OCI-LY3 (cell line): ENCODE measurements around the gene SLC39A12.
"Not testable (repeated sequence)": the region's sequence is repeated elsewhere in the genome, so short reads cannot be mapped to it uniquely, and the experiment has no call there.

Experiments
- H2AFZ ChIP-seq: fragments of 200-600, 300-600 bp; shearing (Covaris generic); 2 replicates; pipeline ENCODE4 v1.6.0; 2014; ENCODE audit warnings: antibody characterized with exemption, low read depth, low read length
- H3K27ac ChIP-seq: fragments of 200-600, 300-600 bp; sonication (generic); 2 replicates; pipeline ENCODE4 v1.5.1; 2014; ENCODE audit warnings: mild to moderate bottlenecking, low read length, moderate library complexity, mixed read lengths
- H3K27me3 ChIP-seq: fragments of 200-600, 300-600 bp; sonication (generic); 2 replicates; pipeline ENCODE4 v1.6.1; 2014; ENCODE audit warnings: low read depth, low read length, mixed read lengths
- H3K36me3 ChIP-seq: fragments of 200-600, 300-600 bp; sonication (generic); replicated peaks from 2 replicates; pipeline ENCODE3; 2014; ENCODE audit warnings: low read depth, low read length, mixed read lengths
- H3K4me1 ChIP-seq: fragments of 300-600, 200-600 bp; sonication (generic); 2 replicates; pipeline ENCODE4 v1.6.1; 2014; ENCODE audit warnings: low read length, mixed read lengths
- H3K4me2 ChIP-seq: fragments of 200-600, 300-600 bp; sonication (generic); 2 replicates; pipeline ENCODE4 v1.6.1; 2014; ENCODE audit warnings: low read length, mixed read lengths
- H3K4me3 ChIP-seq: fragments of 300-600, 200-600 bp; sonication (generic); 2 replicates; pipeline ENCODE4 v1.5.1; 2014; ENCODE audit warnings: antibody characterized with exemption, mild to moderate bottlenecking, low read length, moderate library complexity
- H3K79me2 ChIP-seq: fragments of 300-600, 200-600 bp; shearing (Covaris generic); 2 replicates; pipeline ENCODE4 v1.6.1; 2014; ENCODE audit warnings: mild to moderate bottlenecking, low read length, mixed read lengths
- H3K9ac ChIP-seq: fragments of 300-600, 200-600 bp; shearing (Covaris generic); 2 replicates; pipeline ENCODE4 v1.6.0; 2014; ENCODE audit warnings: mild to moderate bottlenecking, low read length, moderate library complexity
- H3K9me3 ChIP-seq: fragments of 200-600, 300-600 bp; shearing (Covaris generic); 2 replicates; pipeline ENCODE4 v1.6.1; 2014; ENCODE audit warnings: low read length, mixed read lengths; ENCODE audit not compliant: insufficient read depth
- H4K20me1 ChIP-seq: fragments of 200-600, 300-600 bp; sonication (generic); 2 replicates; pipeline ENCODE4 v1.6.1; 2016; ENCODE audit warnings: low read length, mixed read lengths; ENCODE audit not compliant: insufficient read depth
- CTCF ChIP-seq: fragments of 200-600, 300-600 bp; sonication (generic); IDR thresholded peaks from 2 replicates; pipeline ENCODE4 v1.5.1; 2014; ENCODE audit warnings: antibody characterized with exemption, low read length, low read depth
- EZH2phosphoT487 ChIP-seq: fragments of 200-600 bp; shearing (Covaris generic); IDR thresholded peaks from 2 replicates; pipeline ENCODE4 v1.6.1; 2018; ENCODE audit warnings: antibody characterized with exemption, mixed run types, low read depth

SLC39A12 gene

GRCh38 chr10:17923728-17924127 is 28.0 kb upstream of the SLC39A12 start:
- no peaks in the 10 kb centered on the region for H4K20me1 ChIP-seq
- no peak overlapping the region for H3K4me3 ChIP-seq
- no peaks in the 10 kb centered on the region for H3K9me3 ChIP-seq
- H3K4me1 ChIP-seq, result peaks cover 4% of the 10 kb centered on the region; the same call in 1 of the 2 replicates
- no peaks in the 10 kb centered on the region for H3K79me2 ChIP-seq
- H2AFZ ChIP-seq, result no peak overlapping the region
- TF ChIP-seq CTCF (no peak), EZH2phosphoT487 (no peak)
- no peak overlapping the region for H3K9ac ChIP-seq
- no peaks in the 10 kb centered on the region for H3K36me3 ChIP-seq
- no peak overlapping the region for H3K27ac ChIP-seq
- H3K4me2 ChIP-seq, result no peak overlapping the region
- no peaks in the 10 kb centered on the region for H3K27me3 ChIP-seq

GRCh38 chr10:17943033-17943745 is 8.5 kb upstream of the SLC39A12 start:
- H3K9ac ChIP-seq, result no peak overlapping the region

GRCh38 chr10:17950269-17950668 is 1.4 kb upstream of the SLC39A12 start:
- not testable (repeated sequence) for H4K20me1 ChIP-seq, H3K9ac ChIP-seq, H3K79me2 ChIP-seq, H3K4me2 ChIP-seq, H3K4me3 ChIP-seq, H3K9me3 ChIP-seq, H3K27me3 ChIP-seq, H3K27ac ChIP-seq, H2AFZ ChIP-seq, H3K36me3 ChIP-seq, H3K4me1 ChIP-seq

More at GRCh38 chr10:17943033-17943745, 8.5 kb upstream of the SLC39A12 start:
- H3K27ac ChIP-seq, result no peak overlapping the region
- H4K20me1 ChIP-seq, result no peaks in the 10 kb centered on the region
- H3K79me2 ChIP-seq, result no peaks in the 10 kb centered on the region
- H3K36me3 ChIP-seq, result no peaks in the 10 kb centered on the region
- H3K27me3 ChIP-seq, result no peaks in the 10 kb centered on the region
- no peaks in the 10 kb centered on the region for H3K9me3 ChIP-seq
- no peak overlapping the region for H2AFZ ChIP-seq
- TF ChIP-seq CTCF (no peak), EZH2phosphoT487 (no peak)
- H3K4me1 ChIP-seq, result no peaks in the 10 kb centered on the region
- no peak overlapping the region for H3K4me2 ChIP-seq
- no peak overlapping the region for H3K4me3 ChIP-seq

GRCh38 chr10:17950726-17951125 is 992 bp upstream of the SLC39A12 start:
- Histone ChIP-seq H3K27me3 (no peaks in the 10 kb centered on the region), H3K36me3 (no peaks in the 10 kb centered on the region), H3K9ac (no peak overlapping the region), H3K4me1 (no peaks in the 10 kb centered on the region), H3K27ac (no peak overlapping the region), H3K9me3 (no peaks in the 10 kb centered on the region), H4K20me1 (no peaks in the 10 kb centered on the region), H2AFZ (no peak overlapping the region), H3K4me2 (no peak overlapping the region), H3K79me2 (no peaks in the 10 kb centered on the region), H3K4me3 (no peak overlapping the region)
- TF ChIP-seq EZH2phosphoT487, result no peak
- TF ChIP-seq CTCF, result no peak

GRCh38 chr10:17954372-17954771 is 2.7 kb downstream of the SLC39A12 start:
- H3K79me2 ChIP-seq, H3K4me3 ChIP-seq, H3K27ac ChIP-seq, H3K4me2 ChIP-seq, H2AFZ ChIP-seq, H3K4me1 ChIP-seq, H3K9ac ChIP-seq, H3K9me3 ChIP-seq, H3K36me3 ChIP-seq, H4K20me1 ChIP-seq, H3K27me3 ChIP-seq: not testable (repeated sequence)
